GM19240 (cell line): ENCODE results near the gene UPP2.

Experiments
- DNase-seq: peaks from one replicate; pipeline ENCODE4 v3.0.0; 2011; ENCODE audit warnings: low spot score; ENCODE audit not compliant: insufficient read length

Gene UPP2

DNA sequence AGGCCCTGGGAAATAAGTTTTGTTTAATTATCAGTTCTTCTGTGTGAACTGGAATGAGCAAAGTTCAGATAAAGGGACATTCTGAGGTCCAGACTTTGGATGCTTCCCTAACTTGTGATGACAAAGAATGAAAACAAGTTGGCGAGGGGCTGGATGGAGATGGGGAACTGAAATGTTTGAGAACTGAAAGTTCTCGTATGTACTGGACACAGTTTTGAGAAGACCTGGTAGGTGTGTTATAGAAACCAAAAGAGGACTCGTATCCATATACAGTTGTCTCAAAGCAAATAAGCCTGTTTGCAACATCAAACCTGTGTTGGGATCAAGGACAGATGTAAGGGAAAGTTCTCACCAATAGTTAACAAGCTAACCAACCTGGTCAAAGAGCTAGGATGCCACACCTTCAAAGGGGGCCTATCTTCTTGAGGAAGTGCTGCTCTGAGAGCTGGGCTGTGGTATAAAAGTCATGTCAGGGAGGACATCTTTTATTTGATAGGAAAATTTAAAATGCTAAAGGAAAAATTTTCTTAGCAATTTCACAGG lies at the start of gene UPP2:
Gene UPP2, plus strand, starts transcription at position 493 of the 543 bp plus-strand sequence. CDS start 188 bp downstream, outside the sequence.
- DNase-seq, result no peak

- DNase-seq, result no peak
Observed at GRCh38 chr2:158052761-158053160, 48.9 kb upstream of the UPP2 start.

DNA sequence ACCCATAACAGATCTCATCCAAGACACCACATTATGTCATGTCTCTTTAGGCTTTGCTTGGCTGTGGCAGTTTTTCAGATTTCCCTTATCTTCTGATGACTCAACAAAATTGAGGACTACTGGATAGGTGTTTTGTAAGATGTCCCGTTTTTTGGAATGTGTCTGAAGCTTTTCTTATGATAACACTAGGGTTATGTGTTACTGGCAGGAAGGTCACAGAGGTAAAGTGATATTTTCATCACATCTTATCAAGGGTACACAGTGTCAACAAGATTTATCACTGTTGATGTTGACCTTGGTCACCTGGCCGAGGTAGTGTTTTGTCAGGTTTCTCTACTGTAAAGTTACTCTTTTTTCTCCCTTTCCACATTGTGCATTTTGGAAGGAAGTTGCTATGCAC lies 44.8 kb upstream of the UPP2 start:
- no peak for DNase-seq

DNA sequence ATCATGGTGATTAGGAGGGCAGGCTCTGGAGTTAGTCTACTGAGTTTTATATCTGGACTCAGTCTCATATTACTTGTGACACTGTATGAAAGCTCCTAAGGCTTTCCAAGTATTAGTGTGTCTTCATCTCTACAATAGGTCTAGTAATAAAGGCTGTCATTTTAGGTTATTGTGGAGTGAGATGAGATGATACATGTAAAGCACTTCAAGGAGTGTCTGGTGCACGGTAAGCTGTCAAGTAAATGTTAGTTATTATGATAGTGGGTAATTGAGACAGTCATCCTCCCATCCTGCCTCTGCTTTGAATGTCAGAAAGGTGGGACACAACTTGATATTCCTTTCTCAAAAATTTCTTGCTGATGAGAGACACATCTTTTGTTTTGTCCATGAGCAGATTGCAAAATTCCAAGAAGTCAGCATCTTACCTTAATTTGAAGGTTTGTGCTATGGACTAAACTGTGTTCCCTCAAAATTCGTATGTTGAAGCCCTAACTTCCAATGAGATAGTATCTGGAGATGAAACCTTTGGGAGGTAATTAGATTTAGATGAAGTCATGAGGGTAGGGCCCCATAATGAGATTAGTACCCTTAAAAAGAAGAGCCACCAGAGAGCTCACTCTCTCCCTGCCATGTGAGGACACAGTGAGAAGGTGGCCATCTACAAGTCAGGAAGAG lies 41.4 kb upstream of the UPP2 start:
- no peak for DNase-seq

DNA sequence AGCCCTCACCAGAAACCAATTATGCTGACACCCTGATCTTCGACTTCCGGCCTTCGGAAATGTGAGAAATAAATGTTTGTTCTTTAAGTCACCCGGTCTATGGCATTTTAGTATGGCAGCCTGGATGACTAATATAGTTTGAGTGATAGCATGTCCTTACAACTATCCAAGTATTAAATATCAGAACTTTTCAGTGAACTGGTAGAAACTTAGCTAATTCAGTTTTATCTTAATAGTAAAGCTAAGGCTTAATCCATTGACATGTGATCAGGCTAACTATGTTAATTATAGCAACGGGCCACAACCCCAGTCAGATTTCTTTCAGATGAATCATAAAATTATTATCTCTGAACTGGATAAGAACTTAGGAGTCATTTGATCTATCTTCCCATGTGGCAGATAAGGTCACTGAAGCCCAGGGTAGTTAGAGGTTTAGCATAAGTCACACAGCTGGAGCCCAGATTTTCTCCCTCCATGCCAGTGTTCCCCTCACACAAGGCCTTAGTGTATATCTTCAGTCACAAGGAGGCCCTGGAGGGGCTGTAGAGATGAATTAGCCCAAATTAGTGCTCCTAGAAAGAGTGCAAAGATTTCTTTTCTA lies 40.7 kb upstream of the UPP2 start:
- no peak for DNase-seq

DNA sequence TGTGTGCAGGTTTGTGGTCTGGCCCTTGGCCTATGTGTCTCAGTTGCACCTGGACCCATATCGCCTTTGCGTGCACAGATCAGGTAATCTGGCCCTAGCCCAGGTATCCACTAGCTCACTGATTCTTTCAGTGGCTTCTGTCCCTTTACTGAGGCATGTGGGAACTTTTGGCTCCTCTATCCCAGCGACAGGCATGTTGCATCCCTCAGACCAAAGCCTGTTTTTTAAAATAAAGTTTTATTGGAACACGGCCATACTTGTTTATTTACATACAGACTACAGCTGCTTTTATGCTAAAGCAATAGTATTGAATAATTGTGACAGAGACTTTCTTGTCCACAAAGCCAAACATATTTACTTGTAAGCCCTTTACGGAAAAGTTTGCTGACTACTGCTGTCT lies 39.9 kb upstream of the UPP2 start:
- no peak for DNase-seq

- no peak for DNase-seq
Observed at GRCh38 chr2:158066046-158066713, 35.5 kb upstream of the UPP2 start.

- no peak for DNase-seq
Observed at GRCh38 chr2:158071018-158071417, 30.7 kb upstream of the UPP2 start.

DNA sequence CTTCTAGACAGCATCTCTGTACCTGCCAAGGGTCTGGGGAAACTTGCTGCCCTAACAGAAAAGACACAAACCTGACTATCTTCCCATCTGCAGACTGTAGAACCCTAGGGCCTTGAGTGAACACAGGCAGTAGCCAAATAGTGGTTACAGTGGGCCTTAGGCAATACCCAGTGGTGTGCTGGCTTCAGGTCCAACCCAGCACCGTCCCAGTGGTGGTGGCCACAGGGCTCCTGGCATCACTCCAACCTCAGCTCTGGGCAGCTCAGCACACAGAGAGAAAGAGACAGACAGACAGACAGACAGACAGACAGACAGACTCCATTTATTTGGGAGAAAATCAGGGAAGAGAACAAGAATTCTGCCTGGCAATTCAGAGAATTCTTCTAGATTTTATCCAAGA lies 29.3 kb upstream of the UPP2 start:
- DNase-seq, result no peak

DNA sequence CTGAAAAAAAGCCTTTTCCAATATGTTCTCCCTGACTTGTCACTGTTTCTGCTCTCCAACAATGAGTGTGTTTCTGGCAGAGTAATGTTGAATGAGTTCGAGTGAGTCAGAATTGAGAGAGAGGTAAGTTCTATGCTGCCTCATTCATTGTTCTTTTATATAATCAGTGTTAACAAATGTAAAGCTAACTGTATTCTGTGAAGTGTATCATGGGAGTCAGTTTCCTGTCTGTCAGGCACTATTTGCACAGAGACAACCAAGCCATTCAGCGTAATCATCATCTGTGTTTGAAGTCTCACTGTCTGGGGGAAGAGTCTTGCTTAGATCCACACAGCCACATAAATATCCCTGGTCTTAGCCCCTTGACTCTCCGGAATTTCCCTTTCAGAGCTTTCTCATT lies 22.0 kb upstream of the UPP2 start:
- no peak for DNase-seq

GRCh38 chr2:158088093-158088492 lies 13.6 kb upstream of the UPP2 start:
- no peak for DNase-seq

DNA sequence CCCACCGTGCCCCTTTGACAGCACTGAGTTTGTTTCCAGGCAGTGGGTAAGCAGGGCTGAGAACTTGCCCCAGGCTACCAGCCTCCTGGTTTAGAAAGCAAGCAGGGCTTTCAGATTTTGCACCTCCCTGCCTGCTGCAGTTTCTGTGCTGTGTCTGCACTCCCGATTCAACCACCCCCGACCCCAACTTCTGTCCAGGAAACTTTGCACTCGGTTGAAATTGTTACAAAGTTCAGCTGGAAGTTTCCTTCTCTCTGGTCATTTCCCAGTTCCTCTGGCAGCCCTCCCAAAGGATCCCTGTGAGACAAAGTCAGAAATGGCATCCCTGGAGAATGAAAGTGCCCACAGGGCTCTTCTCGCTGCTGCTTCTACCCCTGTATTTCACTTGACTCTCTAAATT lies 12.4 kb upstream of the UPP2 start:
- DNase-seq, result no peak

DNA sequence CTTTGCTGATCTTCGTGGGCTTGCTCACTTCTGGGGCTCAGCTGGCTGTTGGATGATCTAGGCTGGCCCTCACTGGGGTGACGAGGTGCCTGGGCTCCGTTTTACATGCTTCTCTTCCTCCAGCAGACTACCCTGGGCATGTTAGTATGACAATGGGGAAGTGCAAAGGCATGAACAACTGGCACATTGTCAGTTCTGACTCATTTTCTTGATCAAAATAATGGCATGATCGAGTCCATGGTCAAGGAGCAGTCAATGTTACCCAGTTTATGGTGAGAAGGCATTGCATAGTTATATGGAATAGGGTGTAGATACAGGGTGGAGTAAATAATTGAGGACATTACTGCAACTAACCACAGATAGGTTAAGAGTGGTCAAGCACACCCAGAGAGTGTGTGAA lies 10.0 kb upstream of the UPP2 start:
- DNase-seq, result no peak

GRCh38 chr2:158094487-158095092 lies 7.1 kb upstream of the UPP2 start:
- no peak for DNase-seq

- DNase-seq, result no peak
Observed at GRCh38 chr2:158095269-158095668, 6.4 kb upstream of the UPP2 start.

DNA sequence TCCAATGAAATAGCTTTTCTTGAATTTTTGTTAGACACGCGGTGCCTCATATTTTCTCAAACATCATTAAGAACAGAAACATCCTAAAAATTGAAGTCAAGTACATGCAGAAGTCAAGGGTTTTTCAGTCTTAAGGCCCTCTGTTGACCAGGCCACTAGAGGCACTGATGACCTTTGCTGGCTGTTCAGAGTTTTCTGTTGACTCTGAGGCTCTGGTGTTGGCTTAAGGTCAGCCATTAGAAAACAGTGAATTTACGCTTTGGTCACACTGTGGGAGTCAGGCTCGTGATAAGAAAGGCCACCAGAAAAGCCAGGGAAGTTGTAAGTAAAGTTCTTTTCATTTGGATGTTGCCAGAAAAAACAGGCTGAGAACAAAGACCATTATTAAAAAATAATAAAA lies 5.8 kb upstream of the UPP2 start:
- DNase-seq, result no peak

- no peak for DNase-seq
Observed at GRCh38 chr2:158097481-158097880, 4.2 kb upstream of the UPP2 start.

- DNase-seq, result no peak
Observed at GRCh38 chr2:158098178-158098577, 3.5 kb upstream of the UPP2 start.

- no peak for DNase-seq
Observed at GRCh38 chr2:158099716-158100115, 2.0 kb upstream of the UPP2 start.

DNA sequence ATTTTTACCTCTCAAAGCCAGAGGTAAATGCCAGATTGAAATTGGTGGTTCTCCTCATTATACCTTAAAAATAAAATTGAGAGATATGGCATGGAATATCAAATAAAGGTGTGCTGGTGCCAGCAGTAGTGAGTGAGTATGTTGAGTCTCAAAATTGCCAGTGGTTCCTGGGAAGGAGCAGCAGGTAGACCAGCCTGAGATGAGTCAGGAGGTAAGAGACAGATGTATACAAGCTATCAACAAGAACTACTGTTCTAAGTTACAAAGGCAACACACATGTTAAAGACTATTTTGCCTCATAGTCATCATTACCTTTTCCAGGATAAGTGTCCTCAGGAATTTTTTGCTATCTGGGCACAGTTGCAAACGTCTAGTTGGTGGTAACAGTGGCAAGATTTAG lies 1.3 kb upstream of the UPP2 start:
- no peak for DNase-seq

DNA sequence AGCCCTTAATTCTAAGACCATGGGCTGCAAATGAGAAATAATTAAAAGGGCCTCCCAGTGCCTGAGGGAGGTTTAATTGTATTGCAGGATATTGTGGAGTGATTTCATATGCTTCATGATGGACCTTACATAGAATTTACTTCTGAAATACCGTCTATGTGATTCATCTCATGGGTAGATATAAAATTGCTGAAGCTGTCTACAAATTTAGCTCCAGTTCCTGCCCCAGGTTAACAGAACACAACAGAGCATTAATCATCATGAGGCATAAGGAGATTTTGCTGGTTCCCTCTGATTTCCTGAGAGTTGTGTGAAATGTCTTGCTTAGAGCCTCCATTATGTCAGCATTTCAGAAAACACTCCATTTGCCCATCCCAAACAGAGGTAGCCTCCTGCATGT lies 770 bp downstream of the UPP2 start:
- DNase-seq, result no peak

DNA sequence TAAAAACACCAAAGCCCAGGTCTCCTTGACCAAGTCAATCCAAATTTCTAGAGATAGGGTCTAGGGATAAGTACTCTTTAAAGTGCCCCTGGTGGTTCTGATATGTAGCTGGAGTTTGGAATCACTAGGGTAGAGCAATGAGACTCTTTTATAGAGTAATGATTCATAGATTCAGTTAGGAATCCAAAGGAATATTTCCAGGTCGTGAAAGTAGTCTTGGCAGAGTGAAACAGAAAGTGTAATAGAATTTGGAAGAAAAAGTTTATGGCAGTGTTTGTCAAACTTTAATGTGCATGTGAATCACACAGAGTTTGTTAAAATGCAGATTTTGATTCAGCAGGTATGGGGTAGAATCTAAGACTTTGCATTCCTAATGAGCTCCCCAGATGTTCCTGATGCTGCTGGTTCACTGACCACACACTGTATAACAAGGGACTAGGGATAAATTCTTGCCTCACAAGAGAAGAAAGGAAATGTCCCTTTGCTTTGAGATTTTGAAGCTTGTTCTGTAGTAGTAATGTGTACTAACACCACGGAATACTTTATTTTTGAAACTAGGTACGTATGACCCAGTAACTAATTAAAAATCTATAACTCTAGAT lies 1.8 kb downstream of the UPP2 start:
- no peak for DNase-seq
